Panc1 (cell line): ENCODE measurements around the gene ZNF266. TPM values are rescaled to one million over a fixed set of nuclear protein-coding genes. Genes with fewer than 3 reads are reported as not detected.

Experiments
- ATAC-seq: fragments of 200-7000 bp; cut with Tn5 transposase; 2 replicates; pipeline ENCODE4 v1.9.1; 2020; ENCODE audit warnings: mild to moderate bottlenecking, moderate library complexity
- BruUV-seq: library from RNA; stranded (reverse); fragments of 400-500 nt; replicated peaks from 2 replicates; lab custom pipeline; 2021; lab: Mats Ljungman, UMichigan
- CTCF ChIA-PET: fragments of 300-600 bp; sonication (Branson Sonifier 250); formaldehyde crosslinking; loops from one replicate; lab custom pipeline; 2022; ENCODE audit warnings: antibody characterized with exemption; lab: Charles Lee
- POLR2A ChIA-PET: fragments of 300-600 bp; sonication (Branson Sonifier 250); formaldehyde crosslinking; loops from one replicate; lab custom pipeline; 2022; ENCODE audit warnings: antibody characterized with exemption; lab: Charles Lee
- DNase-seq: peaks from one replicate; pipeline ENCODE4 v3.0.0-alpha.2; 2010; ENCODE audit warnings: low read depth, low spot score
- H3K27ac ChIP-seq: 2 replicates; pipeline ENCODE4 v1.5.1; 2011; ENCODE audit warnings: mild to moderate bottlenecking, low read length, inconsistent platforms
- H3K27me3 ChIP-seq: fragments of 200-500 bp; sonication (Bioruptor generic); 2 replicates; pipeline ENCODE4 v1.6.0; 2014; ENCODE audit warnings: low read length, inconsistent platforms; ENCODE audit not compliant: control insufficient read depth, insufficient read depth
- H3K36me3 ChIP-seq: fragments of 200-500 bp; sonication (Bioruptor generic); 2 replicates; pipeline ENCODE4 v1.5.1; 2014; ENCODE audit warnings: inconsistent platforms, mild to moderate bottlenecking, low read length, moderate library complexity; ENCODE audit not compliant: control insufficient read depth, insufficient read depth
- H3K4me1 ChIP-seq: 2 replicates; pipeline ENCODE4 v1.5.1; 2011; ENCODE audit warnings: inconsistent platforms, mild to moderate bottlenecking, low read length, moderate library complexity; ENCODE audit not compliant: control insufficient read depth, insufficient read depth
- H3K4me3 ChIP-seq, 2 experiments: 2 replicates each; pipeline ENCODE4 v1.5.1; 2011 to 2012; ENCODE audit warnings: low read depth in 2 of 2, low read length in 2 of 2, mild to moderate bottlenecking in 2 of 2, inconsistent platforms in 1 of 2, moderate library complexity in 1 of 2
- H3K9me3 ChIP-seq: fragments of 200-500 bp; sonication (Bioruptor generic); 2 replicates; pipeline ENCODE4 v1.5.1; 2014; ENCODE audit warnings: low read depth, mild to moderate bottlenecking, inconsistent platforms, low read length, moderate library complexity; ENCODE audit not compliant: control insufficient read depth, insufficient read depth
- CTCF ChIP-seq: fragments of 450-650 bp; IDR thresholded peaks from 2 replicates; pipeline ENCODE4 v1.5.1; 2017; ENCODE audit warnings: mild to moderate bottlenecking
- POLR2AphosphoS5 ChIP-seq: IDR thresholded peaks from 2 replicates; pipeline ENCODE4 v1.6.1; 2012; ENCODE audit warnings: mild to moderate bottlenecking, low read depth, low read length, moderate library complexity
- REST ChIP-seq, 2 experiments: IDR thresholded peaks; 2 replicates each; pipeline ENCODE4 v1.6.1; 2011 to 2012; ENCODE audit warnings: low read depth in 2 of 2, control low read depth in 1 of 2, low read length in 1 of 2, mild to moderate bottlenecking in 1 of 2, moderate library complexity in 1 of 2; ENCODE audit not compliant: insufficient read depth in 1 of 2
- SIN3A ChIP-seq: IDR thresholded peaks from 2 replicates; pipeline ENCODE4 v1.6.1; 2012; ENCODE audit warnings: low read depth, mild to moderate bottlenecking, low read length, moderate library complexity, borderline replicate concordance; ENCODE audit not compliant: insufficient read depth
- TCF7L2 ChIP-seq: IDR thresholded peaks from 2 replicates; pipeline ENCODE4 v1.6.1; 2011; ENCODE audit warnings: mild to moderate bottlenecking, low read depth, low read length, inconsistent platforms
- in situ Hi-C: cut with HindIII; loops from 2 replicates; pipeline ENCODE4 v1.10.0; 2016; ENCODE audit warnings: low sequenced_read_pairs, low pct_unique_long_range_greater_than_20kb
- intact Hi-C: fragments of 100-400 bp; cut with micrococcal nuclease; formaldehyde crosslinking; loops from one replicate; pipeline ENCODE4 v1.10.0; 2022; ENCODE audit not compliant: unreplicated experiment
- total RNA-seq: library from RNA; stranded (reverse); gene quantifications from one replicate; pipeline ENCODE4 v1.2.1, GENCODE V29; 2021; ENCODE audit not compliant: unreplicated experiment

ZNF266 gene
- total RNA-seq, 1 experiment from 2014 or later: 10.5 TPM

GRCh38 chr19:9430444-9430843, 4.9 kb downstream of the ZNF266 start:
- H3K9me3 ChIP-seq: no peaks in the 10 kb centered on the region

GRCh38 chr19:9427941-9428340, 7.4 kb downstream of the ZNF266 start:
- ChIA-PET CTCF (no interaction called here), POLR2A (no interaction called here)
- Histone ChIP-seq H3K4me3 (no peak overlapping the region), H3K9me3 (no peaks in the 10 kb centered on the region), H3K27me3 (no peaks in the 10 kb centered on the region), H3K27ac (no peak overlapping the region), H3K4me1 (no peaks in the 10 kb centered on the region), H3K36me3 (no peaks in the 10 kb centered on the region)
- intact Hi-C loops (no loop called here), in situ Hi-C loops (no loop called here)
- ATAC-seq (no peak), DNase-seq (no peak)
- TF ChIP-seq REST (IDR thresholded peaks at IDR 0.05; ENCODE audit: insufficient read depth in 1 of 2, low read depth in 2 of 2, low read length in 1 of 2) (no peak), TCF7L2 (no peak), SIN3A (no peak), CTCF (no peak), POLR2AphosphoS5 (no peak)
- BruUV-seq: no TSS peak

More at GRCh38 chr19:9430444-9430843, 4.9 kb downstream of the ZNF266 start:
- POLR2A ChIA-PET: interaction anchor here (0.6 kb wide), 1 partner anchor 151 kb away, joined by 3 read pairs; no protein-coding TSS in a partner anchor
- DNase-seq (no peak), ATAC-seq (no peak)
- Histone ChIP-seq H3K4me1 (peaks cover 6% of the 10 kb centered on the region; the same call in 1 of the 2 replicates), H3K27me3 (no peaks in the 10 kb centered on the region), H3K36me3 (no peaks in the 10 kb centered on the region), H3K27ac (no peak overlapping the region), H3K4me3 (no peak overlapping the region)
- in situ Hi-C loops (no loop called here), intact Hi-C loops (loop anchor here (10.0 kb wide), 1 partner anchor 106 kb away; the partner anchor contains the start of gene ZNF559)
- TF ChIP-seq POLR2AphosphoS5 (no peak), TCF7L2 (no peak), CTCF (no peak), REST (IDR thresholded peaks at IDR 0.05; ENCODE audit: insufficient read depth in 1 of 2, low read depth in 2 of 2, low read length in 1 of 2) (no peak), SIN3A (no peak)
- CTCF ChIA-PET: no interaction called here
- no TSS peak for BruUV-seq
